Naive thymus-derived CD4-positive, alpha-beta T cell (primary cell): ENCODE results near the gene KLF7. TPM values are rescaled to one million over a fixed set of nuclear protein-coding genes. Genes with fewer than 3 reads are reported as not detected.

ENCODE experiments used
- ATAC-seq: fragments of 150-1000 bp; cut with Tn5 transposase; 2 replicates; pipeline ENCODE4 v1.10.0; 2021; ENCODE audit warnings: mild to moderate bottlenecking, moderate library complexity
- CTCF ChIA-PET: fragments of 350-600 bp; sonication (Branson Sonifier 250); formaldehyde crosslinking; loops from one replicate; lab custom pipeline; 2021; ENCODE audit warnings: antibody characterized with exemption; lab: Charles Lee
- POLR2A ChIA-PET: fragments of 350-600 bp; sonication (Branson Sonifier 250); formaldehyde crosslinking; loops from one replicate; lab custom pipeline; 2021; ENCODE audit warnings: antibody characterized with exemption, inconsistent platforms; lab: Charles Lee
- DNase-seq, 9 donors: peaks; one replicate each; pipeline versions ENCODE4 v3.0.0 to v3.0.0-alpha.2; 2020 to 2022; ENCODE audit warnings: mixed read lengths in 1 of 9
- H3K27ac ChIP-seq: one replicate; pipeline ENCODE4 v1.7.0; 2013; ENCODE audit warnings: mild to moderate bottlenecking, low read depth, low read length, moderate library complexity
- H3K27me3 ChIP-seq, 2 donors: one replicate each; pipeline ENCODE4 v1.7.0; 2013; ENCODE audit warnings: low read length in 2 of 2, mild to moderate bottlenecking in 2 of 2, moderate library complexity in 2 of 2; ENCODE audit not compliant: control insufficient read depth in 2 of 2, insufficient read depth in 2 of 2
- H3K36me3 ChIP-seq, 3 experiments: 1 replicate in 2 of 3; 2 replicates in 1 of 3; pipeline ENCODE4 v1.7.0; 2013; ENCODE audit warnings: low read length in 3 of 3, mild to moderate bottlenecking in 3 of 3, moderate library complexity in 1 of 3; ENCODE audit not compliant: insufficient read depth in 3 of 3, control insufficient read depth in 2 of 3
- H3K4me1 ChIP-seq, 2 donors: one replicate each; pipeline ENCODE4 v1.7.0; 2013; ENCODE audit warnings: low read length in 2 of 2, mild to moderate bottlenecking in 2 of 2, moderate library complexity in 1 of 2; ENCODE audit not compliant: control insufficient read depth in 2 of 2, insufficient read depth in 2 of 2
- H3K4me3 ChIP-seq: 2 replicates; pipeline ENCODE4 v1.7.0; 2013; ENCODE audit warnings: mild to moderate bottlenecking, low read length
- H3K9me3 ChIP-seq, 3 experiments: 1 replicate in 2 of 3; 2 replicates in 1 of 3; pipeline ENCODE4 v1.7.0; 2013; ENCODE audit warnings: low read length in 3 of 3; ENCODE audit not compliant: control insufficient read depth in 2 of 3
- H3K27ac Mint-ChIP-seq, 9 donors: one replicate each; pipeline ENCODE4 v1.8.0; 2020 to 2022; ENCODE audit warnings: mixed read lengths in 9 of 9, mild to moderate bottlenecking in 8 of 9, moderate library complexity in 5 of 9, inconsistent platforms in 2 of 9
- H3K27me3 Mint-ChIP-seq, 5 donors: one replicate each; pipeline ENCODE4 v1.8.0; 2021 to 2022; ENCODE audit warnings: mixed read lengths in 5 of 5, mild to moderate bottlenecking in 1 of 5
- H3K36me3 Mint-ChIP-seq, 5 donors: one replicate each; pipeline ENCODE4 v1.8.0; 2020 to 2022; ENCODE audit warnings: mixed read lengths in 5 of 5, mild to moderate bottlenecking in 3 of 5, inconsistent platforms in 1 of 5
- H3K4me1 Mint-ChIP-seq, 7 donors: one replicate each; pipeline ENCODE4 v1.8.0; 2020 to 2022; ENCODE audit warnings: mixed read lengths in 7 of 7, mild to moderate bottlenecking in 3 of 7, inconsistent platforms in 1 of 7
- H3K4me3 Mint-ChIP-seq, 10 donors: one replicate each; pipeline ENCODE4 v1.8.0; 2020 to 2022; ENCODE audit warnings: mild to moderate bottlenecking in 10 of 10, mixed read lengths in 10 of 10, moderate library complexity in 6 of 10, inconsistent platforms in 2 of 10
- H3K9me3 Mint-ChIP-seq, 11 donors: one replicate each; pipeline ENCODE4 v1.8.0; 2020 to 2022; ENCODE audit warnings: mixed read lengths in 11 of 11, mild to moderate bottlenecking in 4 of 11, inconsistent platforms in 1 of 11, moderate library complexity in 1 of 11
- intact Hi-C, 2 donors: fragments of 100-400 bp; cut with micrococcal nuclease; formaldehyde crosslinking; loops; one replicate each; pipeline ENCODE4 v1.15.1; 2023
- polyA plus RNA-seq, 2 donors: library from polyadenylated mRNA; unstranded; fragments of 300-500 nt; fragmentation: Illumina TruSeq; gene quantifications; one replicate each; pipeline ENCODE4 v1.2.3, GENCODE V29; 2021
- total RNA-seq, 6 experiments: library from RNA in 5 of 6; stranded (reverse) in 5 of 6; gene quantifications; 1 replicate in 5 of 6; 2 replicates in 1 of 6; pipeline ENCODE4 v1.2.3 and lab custom pipeline; 2021 to 2026

Gene KLF7
- total and polyA plus RNA-seq, 7 experiments from 2014 or later = 18.7 to 93.3 (median 71.7) TPM

DNA sequence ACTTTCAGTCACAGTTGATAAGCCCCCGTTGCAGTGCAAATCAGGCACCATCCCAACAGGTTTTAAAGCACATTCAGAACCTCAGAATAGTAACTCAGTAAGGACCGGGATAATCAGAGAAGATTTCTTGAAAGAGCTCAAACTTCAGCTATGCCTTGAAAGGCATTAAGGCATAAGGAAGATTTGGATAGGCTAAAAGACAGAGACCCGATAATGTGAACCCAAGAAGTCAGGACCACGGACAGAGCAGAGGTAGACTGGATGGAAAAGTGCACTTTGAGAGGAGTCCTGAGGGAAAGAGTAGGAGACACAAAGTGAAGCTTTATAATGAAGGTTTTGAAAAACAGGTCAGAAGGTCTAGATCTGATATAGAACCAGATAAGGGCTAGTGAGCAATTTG, 36.9 kb upstream of the KLF7 start:
- Mint-ChIP-seq H3K27me3 (peaks cover 0 to 10% (median 0%) of the 10 kb centered on the region in 5 donors), H3K27ac (no peak overlapping the region), H3K4me3 (no peak overlapping the region), H3K4me1 (no peaks in the 10 kb centered on the region), H3K36me3 (peaks cover 0 to 1% (median 0%) of the 10 kb centered on the region in 5 donors), H3K9me3 (peaks cover 0 to 6% (median 0%) of the 10 kb centered on the region in 11 donors)
- Histone ChIP-seq H3K27me3 (no peaks in the 10 kb centered on the region), H3K4me3 (no peak overlapping the region), H3K27ac (no peak overlapping the region), H3K9me3 (no peaks in the 10 kb centered on the region), H3K4me1 (no peaks in the 10 kb centered on the region), H3K36me3 (no peaks in the 10 kb centered on the region)
- no peak for ATAC-seq
- ChIA-PET CTCF (interaction anchor here (0.7 kb wide), 1 partner anchor 151 kb away, joined by 4 read pairs; no protein-coding TSS in a partner anchor), POLR2A (interaction anchor here (0.8 to 1.3 kb wide), 2 partner anchors 37 to 129 kb away, joined by 3 to 4 read pairs; partner anchors contain the start of gene KLF7)
- intact Hi-C loops = no loop called here
- no peak for DNase-seq

- H3K4me1 ChIP-seq = no peaks in the 10 kb centered on the region
- peaks cover 0 to 4% (median 0%) of the 10 kb centered on the region in 5 donors for H3K36me3 Mint-ChIP-seq
Observed at GRCh38 chr2:207201416-207201815, 35.7 kb upstream of the KLF7 start.

GRCh38 chr2:207200136-207200535, 34.4 kb upstream of the KLF7 start:
- CTCF ChIA-PET = no interaction called here
- Mint-ChIP-seq H3K4me3 (no peak overlapping the region), H3K27me3 (peaks cover 0 to 15% (median 0%) of the 10 kb centered on the region in 5 donors), H3K4me1 (no peaks in the 10 kb centered on the region), H3K36me3 (peaks cover 0 to 4% (median 0%) of the 10 kb centered on the region in 5 donors), H3K9me3 (peaks cover 0 to 6% (median 0%) of the 10 kb centered on the region in 11 donors), H3K27ac (no peak overlapping the region)
- no peaks in the 10 kb centered on the region for H3K27me3 ChIP-seq
- H3K27ac ChIP-seq = no peak overlapping the region
- no peaks in the 10 kb centered on the region for H3K9me3 ChIP-seq
- H3K4me1 ChIP-seq = no peaks in the 10 kb centered on the region
- POLR2A ChIA-PET = interaction anchor here (0.6 kb wide), 1 partner anchor 79 kb away, joined by 3 read pairs; no protein-coding TSS in a partner anchor
- intact Hi-C loops = no loop called here
- ATAC-seq (no peak), DNase-seq (no peak)
- H3K4me3 ChIP-seq = no peak overlapping the region
- no peaks in the 10 kb centered on the region for H3K36me3 ChIP-seq

More at GRCh38 chr2:207201416-207201815, 35.7 kb upstream of the KLF7 start:
- ChIA-PET POLR2A (interaction anchor here (0.6 to 0.7 kb wide), 3 partner anchors 18 to 484 kb away, joined by 3 to 4 read pairs (median 3); no protein-coding TSS in a partner anchor), CTCF (no interaction called here)
- Histone ChIP-seq H3K36me3 (no peaks in the 10 kb centered on the region), H3K9me3 (no peaks in the 10 kb centered on the region), H3K27ac (no peak overlapping the region), H3K27me3 (no peaks in the 10 kb centered on the region), H3K4me3 (no peak overlapping the region)
- intact Hi-C loops = no loop called here
- H3K9me3 Mint-ChIP-seq = peaks cover 0 to 6% (median 0%) of the 10 kb centered on the region in 11 donors
- DNase-seq (no peak), ATAC-seq (no peak)
- H3K4me3 Mint-ChIP-seq = no peak overlapping the region
- peaks cover 0 to 12% (median 0%) of the 10 kb centered on the region in 5 donors for H3K27me3 Mint-ChIP-seq
- H3K4me1 Mint-ChIP-seq = no peaks in the 10 kb centered on the region
- no peak overlapping the region for H3K27ac Mint-ChIP-seq

GRCh38 chr2:207194028-207194427, 28.3 kb upstream of the KLF7 start:
- no peaks in the 10 kb centered on the region for H3K4me1 ChIP-seq
- no peak for DNase-seq
- H3K36me3 ChIP-seq = no peaks in the 10 kb centered on the region
- POLR2A ChIA-PET = interaction anchor here (0.7 kb wide), 1 partner anchor 29 kb away, joined by 3 read pairs; no protein-coding TSS in a partner anchor
- peaks cover 0 to 3% (median 0%) of the 10 kb centered on the region in 11 donors for H3K9me3 Mint-ChIP-seq
- no peak for ATAC-seq
- no peaks in the 10 kb centered on the region for H3K27me3 ChIP-seq
- no peak overlapping the region for H3K27ac ChIP-seq
- intact Hi-C loops = no loop called here
- H3K9me3 ChIP-seq = no peaks in the 10 kb centered on the region
- H3K27me3 Mint-ChIP-seq = peaks cover 0 to 38% (median 0%) of the 10 kb centered on the region in 5 donors
- no peak overlapping the region for H3K27ac Mint-ChIP-seq
- H3K4me3 Mint-ChIP-seq = no peak overlapping the region
- H3K36me3 Mint-ChIP-seq = peaks cover 0 to 4% (median 0%) of the 10 kb centered on the region in 5 donors
- CTCF ChIA-PET = no interaction called here
- H3K4me3 ChIP-seq = no peak overlapping the region
- H3K4me1 Mint-ChIP-seq = peaks cover 0 to 11% (median 0%) of the 10 kb centered on the region in 7 donors

- intact Hi-C loops = no loop called here
- Histone ChIP-seq H3K9me3 (no peaks in the 10 kb centered on the region), H3K27ac (no peak overlapping the region), H3K27me3 (no peaks in the 10 kb centered on the region), H3K36me3 (no peaks in the 10 kb centered on the region), H3K4me3 (no peak overlapping the region), H3K4me1 (no peaks in the 10 kb centered on the region)
- H3K27ac Mint-ChIP-seq = no peak overlapping the region
- no peak overlapping the region for H3K4me3 Mint-ChIP-seq
- peaks cover 0 to 30% (median 0%) of the 10 kb centered on the region in 5 donors for H3K27me3 Mint-ChIP-seq
- ChIA-PET POLR2A (interaction anchor here (0.5 kb wide), 2 partner anchors 46 to 269 kb away, joined by 3 to 4 read pairs; no protein-coding TSS in a partner anchor), CTCF (no interaction called here)
- DNase-seq (no peak), ATAC-seq (no peak)
- peaks cover 3 to 15% (median 8%) of the 10 kb centered on the region in 5 donors for H3K36me3 Mint-ChIP-seq
- peaks cover 0 to 13% (median 4%) of the 10 kb centered on the region in 11 donors for H3K9me3 Mint-ChIP-seq
- H3K4me1 Mint-ChIP-seq = peaks cover 0 to 11% (median 0%) of the 10 kb centered on the region in 7 donors
Observed at GRCh38 chr2:207188626-207189419, 23.1 kb upstream of the KLF7 start.

DNA sequence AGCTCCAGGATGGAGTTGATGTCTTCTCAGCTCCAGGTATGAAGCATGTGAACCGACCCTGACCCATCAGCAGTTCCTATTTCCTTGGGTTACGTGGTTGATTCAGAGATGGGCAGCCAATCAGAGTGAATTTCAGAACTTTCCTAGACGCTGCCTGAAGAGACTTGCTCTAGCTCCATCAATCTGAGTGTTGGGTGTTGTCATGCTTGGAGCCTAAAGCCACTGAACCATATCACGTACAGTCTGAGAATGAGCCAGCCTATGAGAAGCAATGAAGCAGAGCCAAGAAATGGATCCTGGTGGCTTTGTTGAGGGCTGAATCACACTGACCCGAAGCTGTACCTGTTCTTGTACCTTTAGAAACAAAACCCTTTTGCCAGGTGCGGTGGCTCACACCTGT, 19.6 kb upstream of the KLF7 start:
- ChIA-PET CTCF (no interaction called here), POLR2A (no interaction called here)
- peaks cover 0 to 10% (median 0%) of the 10 kb centered on the region in 5 donors for H3K27me3 Mint-ChIP-seq
- H3K4me3 ChIP-seq = no peak overlapping the region
- H3K27me3 ChIP-seq = no peaks in the 10 kb centered on the region
- peaks cover 0 to 3% (median 0%) of the 10 kb centered on the region in 7 donors for H3K4me1 Mint-ChIP-seq
- no peaks in the 10 kb centered on the region for H3K36me3 ChIP-seq
- intact Hi-C loops = no loop called here
- DNase-seq (no peak), ATAC-seq (no peak)
- peaks cover 0 to 13% (median 4%) of the 10 kb centered on the region in 11 donors for H3K9me3 Mint-ChIP-seq
- H3K27ac ChIP-seq = no peak overlapping the region
- H3K4me1 ChIP-seq = no peaks in the 10 kb centered on the region
- H3K4me3 Mint-ChIP-seq = no peak overlapping the region
- no peak overlapping the region for H3K27ac Mint-ChIP-seq
- peaks cover 3 to 15% (median 8%) of the 10 kb centered on the region in 5 donors for H3K36me3 Mint-ChIP-seq
- H3K9me3 ChIP-seq = no peaks in the 10 kb centered on the region
